HEK293 (cell line): ENCODE results near the gene PROK1.

Experiments
- CTCF ChIP-seq: fragments of 450-650 bp; formaldehyde crosslinking; IDR thresholded peaks from 2 replicates; pipeline ENCODE4 v1.5.1; 2016; ENCODE audit warnings: missing biosample characterization, missing genetic modification characterization
- KLF1 ChIP-seq: fragments of 450-650 bp; formaldehyde crosslinking; IDR thresholded peaks from 2 replicates; pipeline ENCODE4 v1.5.1; 2016; ENCODE audit warnings: missing biosample characterization, missing genetic modification characterization
- ZFP37 ChIP-seq: fragments of 450-650 bp; formaldehyde crosslinking; IDR thresholded peaks from 2 replicates; pipeline ENCODE4 v1.5.1; 2016; ENCODE audit warnings: missing biosample characterization, missing genetic modification characterization
- ZNF239 ChIP-seq: fragments of 450-650 bp; formaldehyde crosslinking; IDR thresholded peaks from 2 replicates; pipeline ENCODE4 v1.5.1; 2016; ENCODE audit warnings: missing biosample characterization, missing genetic modification characterization
- ZNF488 ChIP-seq: fragments of 450-650 bp; formaldehyde crosslinking; IDR thresholded peaks from 2 replicates; pipeline ENCODE4 v1.5.1; 2016; ENCODE audit warnings: missing biosample characterization, missing genetic modification characterization

GRCh38 chr1:110440877-110441276 lies 10.1 kb upstream of the PROK1 start:
- TF ChIP-seq CTCF (tag by site-specific recombination) (no peak), ZFP37 (tag by site-specific recombination) (no peak), ZNF488 (tag by site-specific recombination) (no peak), KLF1 (no peak), ZNF239 (tag by site-specific recombination) (no peak)
